ENCODE data around the gene CILP2.

The CILP2 gene

GRCh38 chr19:19499272-19499995 lies 38.6 kb upstream of the CILP2 start:
- Histone ChIP-seq H3K9ac (ENCODE audit: low read length) (no peak overlapping the region), H3K27me3 (ENCODE audit: low read length) (no peaks in the 10 kb centered on the region), H3K27ac (ENCODE audit: low read depth, low read length) (no peak overlapping the region), H4K20me1 (ENCODE audit: low read depth, low read length) (no peaks in the 10 kb centered on the region), H3K36me3 (ENCODE audit: low read length) (no peaks in the 10 kb centered on the region; the same call in none of the 2 replicates), H3K9me3 (ENCODE audit: insufficient read depth, low read length) (no peaks in the 10 kb centered on the region), H3K4me3 (ENCODE audit: insufficient read depth, low read length, poor library complexity, severe bottlenecking) (no peak overlapping the region), H3K79me2 (ENCODE audit: insufficient read depth, low read length) (no peaks in the 10 kb centered on the region), H2AFZ (ENCODE audit: low read depth, low read length, severe bottlenecking) (no peak overlapping the region), H3K9me2 (replicated peaks; ENCODE audit: insufficient read depth, low read length) (no peaks in the 10 kb centered on the region), H3F3A (ENCODE audit: insufficient read depth) (no peaks in the 10 kb centered on the region), H3K4me2 (ENCODE audit: low read depth, low read length, poor library complexity, severe bottlenecking) (no peak overlapping the region)
- TF ChIP-seq EZH2phosphoT487 (conservative IDR thresholded peaks at IDR 0.05; ENCODE audit: low read length), result no peak
- TF ChIP-seq CTCF (IDR thresholded peaks at IDR 0.05; ENCODE audit: insufficient read depth, low read length, poor library complexity, severe bottlenecking), result no peak

GRCh38 chr19:19500975-19501644 lies 37.0 kb upstream of the CILP2 start:
- no peak overlapping the region for H3K4me3 ChIP-seq (ENCODE audit: insufficient read depth, low read length, poor library complexity, severe bottlenecking)
- H3K27ac ChIP-seq (ENCODE audit: low read depth, low read length), result no peak overlapping the region
- no peaks in the 10 kb centered on the region for H3K79me2 ChIP-seq (ENCODE audit: insufficient read depth, low read length)
- H3K9me3 ChIP-seq (ENCODE audit: insufficient read depth, low read length), result no peaks in the 10 kb centered on the region
- H3K36me3 ChIP-seq (ENCODE audit: low read length), result peaks cover 3% of the 10 kb centered on the region
- no peak overlapping the region for H3K9ac ChIP-seq (ENCODE audit: low read length)
- no peak overlapping the region for H2AFZ ChIP-seq (ENCODE audit: low read depth, low read length, severe bottlenecking)
- no peaks in the 10 kb centered on the region for H3F3A ChIP-seq (ENCODE audit: insufficient read depth)
- no peak for TF ChIP-seq CTCF (IDR thresholded peaks at IDR 0.05; ENCODE audit: insufficient read depth, low read length, poor library complexity, severe bottlenecking)
- TF ChIP-seq EZH2phosphoT487 (conservative IDR thresholded peaks at IDR 0.05; ENCODE audit: low read length), result no peak
- H3K4me2 ChIP-seq (ENCODE audit: low read depth, low read length, poor library complexity, severe bottlenecking), result no peak overlapping the region
- no peaks in the 10 kb centered on the region for H3K27me3 ChIP-seq (ENCODE audit: low read length)
- no peaks in the 10 kb centered on the region for H4K20me1 ChIP-seq (ENCODE audit: low read depth, low read length)
- H3K9me2 ChIP-seq (replicated peaks; ENCODE audit: insufficient read depth, low read length), result no peaks in the 10 kb centered on the region

GRCh38 chr19:19501798-19502197 lies 36.3 kb upstream of the CILP2 start:
- Histone ChIP-seq H3K79me2 (ENCODE audit: insufficient read depth, low read length) (no peaks in the 10 kb centered on the region), H3K36me3 (ENCODE audit: low read length) (peaks cover 6% of the 10 kb centered on the region), H3F3A (ENCODE audit: insufficient read depth) (no peaks in the 10 kb centered on the region), H3K9me2 (replicated peaks; ENCODE audit: insufficient read depth, low read length) (no peaks in the 10 kb centered on the region), H3K4me2 (ENCODE audit: low read depth, low read length, poor library complexity, severe bottlenecking) (no peak overlapping the region), H3K9ac (ENCODE audit: low read length) (no peak overlapping the region), H4K20me1 (ENCODE audit: low read depth, low read length) (no peaks in the 10 kb centered on the region), H3K9me3 (ENCODE audit: insufficient read depth, low read length) (no peaks in the 10 kb centered on the region), H2AFZ (ENCODE audit: low read depth, low read length, severe bottlenecking) (no peak overlapping the region), H3K27me3 (ENCODE audit: low read length) (no peaks in the 10 kb centered on the region), H3K27ac (ENCODE audit: low read depth, low read length) (no peak overlapping the region), H3K4me3 (ENCODE audit: insufficient read depth, low read length, poor library complexity, severe bottlenecking) (no peak overlapping the region)
- TF ChIP-seq CTCF (IDR thresholded peaks at IDR 0.05; ENCODE audit: insufficient read depth, low read length, poor library complexity, severe bottlenecking) (no peak), EZH2phosphoT487 (conservative IDR thresholded peaks at IDR 0.05; ENCODE audit: low read length) (no peak)
